NCI-H82 treated with DMSO at 0.1 percent for 48 hours (cell line): ENCODE measurements around the gene SOX5.
"Not testable (repeated sequence)": the region's sequence is repeated elsewhere in the genome, so short reads cannot be mapped to it uniquely, and the experiment has no call there.

Experiments
- DNase-seq: peaks from one replicate; lab custom pipeline; 2025; ENCODE audit not compliant: unreplicated experiment; lab: John Stamatoyannopoulos, UW

SOX5 gene

GRCh38 chr12:23555180-23555824 is 394.2 kb downstream of the SOX5 start:
- DNase-seq = no peak

GRCh38 chr12:23552417-23552816 is 397.1 kb downstream of the SOX5 start:
- DNase-seq = no peak

- DNase-seq = no peak
Observed at GRCh38 chr12:23550753-23551152, 398.7 kb downstream of the SOX5 start.

- no peak for DNase-seq
Observed at GRCh38 chr12:23548742-23549141, 400.7 kb downstream of the SOX5 start.

- no peak for DNase-seq
Observed at GRCh38 chr12:23546756-23547155, 402.7 kb downstream of the SOX5 start.

GRCh38 chr12:23543767-23544166 is 405.7 kb downstream of the SOX5 start:
- DNase-seq = no peak

- DNase-seq = no peak
Observed at GRCh38 chr12:23542187-23542586, 407.3 kb downstream of the SOX5 start.

- no peak for DNase-seq
Observed at GRCh38 chr12:23540572-23540971, 408.9 kb downstream of the SOX5 start.

- DNase-seq = no peak
Observed at GRCh38 chr12:23536293-23536692, 413.2 kb downstream of the SOX5 start.

GRCh38 chr12:23535441-23535840 is 414.0 kb downstream of the SOX5 start:
- no peak for DNase-seq

- DNase-seq = no peak
Observed at GRCh38 chr12:23534196-23534595, 415.3 kb downstream of the SOX5 start.

GRCh38 chr12:23533699-23534098 is 415.8 kb downstream of the SOX5 start:
- no peak for DNase-seq

GRCh38 chr12:23533265-23533664 is 416.2 kb downstream of the SOX5 start:
- DNase-seq = no peak

- no peak for DNase-seq
Observed at GRCh38 chr12:23528316-23528715, 421.2 kb downstream of the SOX5 start.

- no peak for DNase-seq
Observed at GRCh38 chr12:23525450-23526072, 423.9 kb downstream of the SOX5 start.

- DNase-seq = no peak
Observed at GRCh38 chr12:23523339-23523738, 426.1 kb downstream of the SOX5 start.

- not testable (repeated sequence) for DNase-seq
Observed at GRCh38 chr12:23519444-23519843, 430.0 kb downstream of the SOX5 start.

- not testable (repeated sequence) for DNase-seq
Observed at GRCh38 chr12:23515785-23516184, 433.7 kb downstream of the SOX5 start.

GRCh38 chr12:23510484-23510883 is 439.0 kb downstream of the SOX5 start:
- no peak for DNase-seq

- not testable (repeated sequence) for DNase-seq
Observed at GRCh38 chr12:23509832-23510231, 439.6 kb downstream of the SOX5 start.

GRCh38 chr12:23507785-23508184 is 441.7 kb downstream of the SOX5 start:
- not testable (repeated sequence) for DNase-seq

- not testable (repeated sequence) for DNase-seq
Observed at GRCh38 chr12:23505736-23506135, 443.7 kb downstream of the SOX5 start.
